Measurements from ENCODE around the gene CNTN5. TPM values are rescaled to one million over a fixed set of nuclear protein-coding genes. Genes with fewer than 3 reads are reported as not detected.

Gene CNTN5
- total RNA-seq, 1 experiment from 2014 or later = not detected

DNA sequence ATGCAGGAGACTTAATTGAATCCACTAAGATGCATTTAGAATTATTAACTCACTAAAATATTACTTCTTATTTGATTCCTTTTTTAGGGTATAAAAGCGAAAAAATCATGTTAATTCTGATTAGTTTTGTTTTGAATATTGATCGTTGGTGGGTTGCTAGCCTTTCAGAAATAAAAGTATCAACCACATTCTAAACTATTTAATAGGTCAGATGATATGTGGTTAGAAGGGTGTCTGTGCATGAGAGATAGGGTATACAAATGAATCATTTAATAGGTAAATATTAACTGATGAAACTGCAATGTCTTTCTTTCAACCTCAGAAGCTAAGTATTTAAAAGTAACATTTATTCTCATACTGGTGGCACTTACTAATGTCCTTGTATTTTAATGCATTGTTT, 515.1 kb downstream of the CNTN5 start:
- Mint-ChIP-seq H3K27me3 (ENCODE audit: insufficient read depth, unreplicated experiment) (peaks cover 87% of the 10 kb centered on the region), H3K36me3 (ENCODE audit: insufficient read depth, unreplicated experiment) (no peaks in the 10 kb centered on the region), H3K27ac (ENCODE audit: low read depth, unreplicated experiment) (no peak overlapping the region), H3K4me3 (ENCODE audit: unreplicated experiment) (no peak overlapping the region), H3K4me1 (ENCODE audit: insufficient read depth, unreplicated experiment) (no peaks in the 10 kb centered on the region), H3K9me3 (ENCODE audit: unreplicated experiment) (no peaks in the 10 kb centered on the region)
- ChIA-PET POLR2A (no interaction called here), CTCF (no interaction called here)
- TF ChIP-seq, protein P1, sequence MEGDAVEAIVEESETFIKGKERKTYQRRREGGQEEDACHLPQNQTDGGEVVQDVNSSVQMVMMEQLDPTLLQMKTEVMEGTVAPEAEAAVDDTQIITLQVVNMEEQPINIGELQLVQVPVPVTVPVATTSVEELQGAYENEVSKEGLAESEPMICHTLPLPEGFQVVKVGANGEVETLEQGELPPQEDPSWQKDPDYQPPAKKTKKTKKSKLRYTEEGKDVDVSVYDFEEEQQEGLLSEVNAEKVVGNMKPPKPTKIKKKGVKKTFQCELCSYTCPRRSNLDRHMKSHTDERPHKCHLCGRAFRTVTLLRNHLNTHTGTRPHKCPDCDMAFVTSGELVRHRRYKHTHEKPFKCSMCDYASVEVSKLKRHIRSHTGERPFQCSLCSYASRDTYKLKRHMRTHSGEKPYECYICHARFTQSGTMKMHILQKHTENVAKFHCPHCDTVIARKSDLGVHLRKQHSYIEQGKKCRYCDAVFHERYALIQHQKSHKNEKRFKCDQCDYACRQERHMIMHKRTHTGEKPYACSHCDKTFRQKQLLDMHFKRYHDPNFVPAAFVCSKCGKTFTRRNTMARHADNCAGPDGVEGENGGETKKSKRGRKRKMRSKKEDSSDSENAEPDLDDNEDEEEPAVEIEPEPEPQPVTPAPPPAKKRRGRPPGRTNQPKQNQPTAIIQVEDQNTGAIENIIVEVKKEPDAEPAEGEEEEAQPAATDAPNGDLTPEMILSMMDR (IDR thresholded peaks at IDR 0.05; ENCODE audit: unreplicated experiment) = no peak
- BruUV-seq (replicated peaks) = no TSS peak
- intact Hi-C loops (cut with micrococcal nuclease) = no loop called here
- DNase-seq (ENCODE audit: unreplicated experiment) = no peak

DNA sequence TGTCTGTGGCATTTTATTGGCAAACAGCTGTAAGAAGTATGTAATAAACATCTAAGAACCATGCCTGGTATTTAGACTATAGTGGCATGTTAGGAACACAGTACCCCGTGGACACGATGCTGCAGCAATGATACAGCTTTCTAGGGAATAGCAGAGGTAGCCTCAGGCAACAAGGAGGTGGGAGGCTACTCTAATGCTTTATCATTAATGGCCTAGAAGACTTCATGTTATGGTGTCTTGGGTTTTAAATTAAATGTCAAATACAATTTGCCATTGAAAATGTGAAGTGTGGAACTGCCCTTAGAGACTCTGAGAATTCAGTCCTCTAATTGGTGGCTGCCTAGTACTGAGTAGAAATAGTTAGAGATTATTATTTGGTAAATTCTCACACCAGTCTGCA, 516.9 kb downstream of the CNTN5 start:
- intact Hi-C loops (cut with micrococcal nuclease) = no loop called here
- Mint-ChIP-seq H3K4me3 (ENCODE audit: unreplicated experiment) (no peak overlapping the region), H3K27ac (ENCODE audit: low read depth, unreplicated experiment) (no peak overlapping the region), H3K9me3 (ENCODE audit: unreplicated experiment) (no peaks in the 10 kb centered on the region), H3K4me1 (ENCODE audit: insufficient read depth, unreplicated experiment) (no peaks in the 10 kb centered on the region), H3K27me3 (ENCODE audit: insufficient read depth, unreplicated experiment) (peaks cover 81% of the 10 kb centered on the region), H3K36me3 (ENCODE audit: insufficient read depth, unreplicated experiment) (no peaks in the 10 kb centered on the region)
- no peak for DNase-seq (ENCODE audit: unreplicated experiment)
- TF ChIP-seq, protein P1 (IDR thresholded peaks at IDR 0.05; ENCODE audit: unreplicated experiment) = no peak
- CTCF ChIA-PET = interaction anchor here (0.6 kb wide), 1 partner anchor 1532 kb away, joined by 3 read pairs; no protein-coding TSS in a partner anchor
- POLR2A ChIA-PET = no interaction called here
- BruUV-seq (replicated peaks) = no TSS peak

DNA sequence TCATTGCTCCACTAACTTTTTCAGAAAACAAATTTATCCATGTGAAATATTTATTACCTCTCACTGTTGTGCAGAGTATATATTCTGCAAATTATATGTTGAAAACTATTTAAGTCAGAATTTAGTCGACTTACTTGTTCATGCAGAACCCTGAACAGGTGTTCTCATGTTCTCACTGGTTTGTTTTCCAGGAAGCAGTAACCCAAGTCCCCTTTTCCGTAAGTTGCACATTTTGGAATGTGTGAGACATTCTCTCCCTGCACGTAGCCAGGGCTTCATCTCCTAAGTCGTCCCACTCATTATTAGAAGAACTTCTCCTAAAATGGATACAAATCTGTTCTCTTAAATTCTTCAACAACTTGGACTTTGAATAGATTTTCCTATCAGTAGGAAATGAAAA, 524.9 kb downstream of the CNTN5 start:
- Mint-ChIP-seq H3K27me3 (ENCODE audit: insufficient read depth, unreplicated experiment) (peaks cover 27% of the 10 kb centered on the region), H3K36me3 (ENCODE audit: insufficient read depth, unreplicated experiment) (no peaks in the 10 kb centered on the region), H3K9me3 (ENCODE audit: unreplicated experiment) (no peaks in the 10 kb centered on the region), H3K4me1 (ENCODE audit: insufficient read depth, unreplicated experiment) (no peaks in the 10 kb centered on the region), H3K27ac (ENCODE audit: low read depth, unreplicated experiment) (no peak overlapping the region), H3K4me3 (ENCODE audit: unreplicated experiment) (no peak overlapping the region)
- intact Hi-C loops (cut with micrococcal nuclease) = no loop called here
- TF ChIP-seq, protein P1 (IDR thresholded peaks at IDR 0.05; ENCODE audit: unreplicated experiment) = no peak
- BruUV-seq (replicated peaks) = no TSS peak
- ChIA-PET POLR2A (no interaction called here), CTCF (no interaction called here)
- no peak for DNase-seq (ENCODE audit: unreplicated experiment)

DNA sequence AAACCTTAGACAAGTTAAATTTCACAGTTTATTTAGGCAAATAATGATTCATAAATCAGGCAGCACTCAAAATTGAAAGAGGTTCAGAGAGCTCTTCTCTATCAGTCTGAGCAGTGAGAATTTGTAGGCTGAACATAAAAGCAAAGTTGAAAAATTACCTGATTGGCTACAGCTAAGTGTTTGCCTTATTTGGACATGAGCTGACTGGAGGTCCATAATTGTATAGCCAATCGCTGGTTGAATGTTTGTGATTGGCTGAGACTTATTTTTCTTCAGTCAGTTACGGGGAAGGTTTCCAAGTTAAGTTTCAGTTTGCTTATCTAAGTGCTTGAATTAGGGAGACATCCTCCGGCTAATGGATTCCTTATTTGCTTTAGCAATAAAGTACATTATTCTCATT, 527.5 kb downstream of the CNTN5 start:
- H3K4me3 Mint-ChIP-seq (ENCODE audit: unreplicated experiment) = no peak overlapping the region
- CTCF ChIA-PET = no interaction called here
- POLR2A ChIA-PET = interaction anchor here (0.6 kb wide), 1 partner anchor 126 kb away, joined by 3 read pairs; no protein-coding TSS in a partner anchor
- peaks cover 27% of the 10 kb centered on the region for H3K27me3 Mint-ChIP-seq (ENCODE audit: insufficient read depth, unreplicated experiment)
- intact Hi-C loops (cut with micrococcal nuclease) = no loop called here
- no peaks in the 10 kb centered on the region for H3K4me1 Mint-ChIP-seq (ENCODE audit: insufficient read depth, unreplicated experiment)
- no peaks in the 10 kb centered on the region for H3K36me3 Mint-ChIP-seq (ENCODE audit: insufficient read depth, unreplicated experiment)
- BruUV-seq (replicated peaks) = no TSS peak
- H3K27ac Mint-ChIP-seq (ENCODE audit: low read depth, unreplicated experiment) = no peak overlapping the region
- TF ChIP-seq, protein P1 (IDR thresholded peaks at IDR 0.05; ENCODE audit: unreplicated experiment) = no peak
- H3K9me3 Mint-ChIP-seq (ENCODE audit: unreplicated experiment) = no peaks in the 10 kb centered on the region
- DNase-seq (ENCODE audit: unreplicated experiment) = no peak

Data from MCF 10A (cell line).